SW 1271 (cell line): Measurements from ENCODE around the gene TMEM222.
"Not testable (repeated sequence)": the region's sequence is repeated elsewhere in the genome, so short reads cannot be mapped to it uniquely, and the experiment has no call there.

Source experiments
- DNase-seq, 2 experiments: peaks; one replicate each; lab custom pipeline; 2025; lab: John Stamatoyannopoulos, UW

The TMEM222 gene

DNA sequence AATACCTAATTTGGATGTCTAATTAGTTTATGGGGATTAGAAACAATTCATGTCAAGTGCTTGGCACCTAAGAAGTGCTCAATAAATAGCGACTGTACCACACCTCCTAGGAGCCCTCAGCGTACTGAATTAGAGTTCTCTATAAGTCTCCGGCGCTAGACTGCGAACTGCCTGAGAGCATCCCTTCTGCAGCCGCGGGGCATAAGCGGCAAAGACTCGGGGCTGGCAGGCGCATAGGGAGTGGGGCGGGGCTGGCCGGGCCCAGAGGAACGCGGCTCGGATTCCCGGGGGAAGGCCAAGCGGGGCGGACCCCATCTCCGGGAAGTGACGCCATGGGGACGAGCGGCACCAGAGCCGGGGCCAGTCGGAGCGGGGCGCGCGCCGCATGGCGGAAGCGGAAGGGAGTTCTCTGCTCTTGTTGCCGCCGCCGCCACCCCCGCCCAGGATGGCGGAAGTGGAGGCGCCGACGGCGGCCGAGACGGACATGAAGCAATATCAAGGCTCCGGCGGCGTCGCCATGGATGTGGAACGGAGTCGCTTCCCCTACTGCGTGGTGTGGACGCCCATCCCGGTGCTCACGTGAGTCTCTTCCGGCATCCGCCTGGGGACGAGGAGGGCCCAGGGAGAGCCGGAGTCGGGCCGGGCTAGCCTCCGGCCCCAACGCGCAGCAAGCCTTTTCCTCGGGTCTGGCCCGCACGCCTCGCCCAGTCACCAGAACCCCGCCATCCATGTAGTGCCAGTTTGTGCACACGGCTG lies at the start of gene TMEM222:
Gene TMEM222, plus strand, starts transcription at position 351 of the 756 bp plus-strand sequence. Its CDS starts 35 bp downstream, at position 386.
- DNase-seq = peak; percentile 78 to 90

DNA sequence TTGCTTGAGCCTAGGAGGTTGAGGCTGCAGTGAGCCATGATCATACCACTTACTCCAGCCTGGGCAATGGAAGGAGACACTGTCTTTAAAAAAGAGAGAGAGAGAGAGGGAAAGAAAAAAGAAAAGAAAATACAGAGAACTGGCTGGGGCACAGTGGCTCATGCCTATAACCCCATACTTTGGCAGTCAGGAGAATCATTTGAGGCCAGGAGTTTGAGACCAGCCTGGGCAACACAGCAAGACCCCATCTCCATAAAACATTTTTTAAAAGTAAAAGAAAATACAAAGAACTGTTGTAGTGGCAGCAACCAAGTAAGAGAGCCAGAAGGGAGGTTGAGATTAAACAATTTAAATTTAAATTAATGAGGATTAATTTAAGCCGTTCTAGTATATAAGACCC lies 47.8 kb upstream of the TMEM222 start:
- DNase-seq = no peak

- DNase-seq = no peak
Measured at GRCh38 chr1:27275696-27276095, 46.3 kb upstream of the TMEM222 start.

DNA sequence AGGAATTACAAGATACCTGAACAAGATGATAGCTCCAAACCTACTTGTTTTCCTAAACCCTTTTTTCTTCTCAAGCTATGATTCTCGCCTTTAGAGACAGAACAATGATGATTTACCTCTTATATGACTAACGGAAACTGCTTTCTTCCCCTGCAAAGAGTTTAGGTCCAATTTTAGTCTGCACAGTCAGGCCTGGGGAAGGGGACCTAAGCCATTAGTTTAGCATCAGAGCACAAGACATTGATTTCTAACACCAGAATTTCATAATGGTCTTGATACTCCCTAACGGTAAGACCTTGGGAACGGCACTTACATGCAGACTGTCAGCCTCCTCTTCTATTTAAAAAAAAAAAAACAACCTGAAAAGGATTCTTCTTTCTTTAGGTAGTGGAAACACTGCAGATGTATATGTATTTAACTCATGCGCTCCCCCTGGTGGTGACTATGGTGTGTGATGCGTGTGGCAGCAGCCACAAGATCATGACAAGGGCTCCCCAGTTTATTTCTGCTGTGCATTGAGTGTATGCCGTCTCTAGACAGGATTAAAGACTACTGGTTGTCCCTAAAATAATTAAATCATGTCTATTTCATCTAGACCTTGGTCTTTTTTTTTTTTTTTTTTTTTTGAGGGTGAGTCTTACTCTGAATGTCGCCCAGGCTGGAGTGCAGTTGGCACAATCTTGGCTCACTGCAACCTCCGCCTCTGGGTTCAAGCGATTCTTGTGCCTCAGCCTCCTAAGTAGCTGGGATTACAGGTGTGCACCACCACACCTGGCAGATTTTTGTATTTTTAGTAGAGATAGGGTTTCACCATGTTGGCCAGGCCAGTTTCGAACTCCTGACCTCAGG lies 37.3 kb upstream of the TMEM222 start:
- DNase-seq = peak in 1 of 2 experiments; percentile 72

DNA sequence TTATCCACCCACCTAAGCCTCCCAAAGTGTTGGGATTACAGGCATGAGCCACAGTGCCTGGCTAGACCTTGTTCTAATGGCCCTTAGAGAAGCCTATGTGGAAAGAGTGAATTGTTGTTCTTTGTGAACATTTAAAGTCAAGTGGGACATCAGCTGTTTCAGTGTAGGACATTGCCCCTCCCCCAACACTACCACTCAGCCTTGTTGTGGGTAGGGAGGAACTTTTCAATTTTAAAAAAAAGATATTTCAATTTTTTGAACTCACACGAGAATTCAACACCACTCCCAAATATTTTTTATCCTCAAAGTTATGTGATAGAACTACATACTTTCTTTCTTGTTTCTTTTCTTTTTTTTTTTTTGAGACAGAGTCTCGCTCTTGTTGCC lies 36.7 kb upstream of the TMEM222 start:
- DNase-seq = no peak

DNA sequence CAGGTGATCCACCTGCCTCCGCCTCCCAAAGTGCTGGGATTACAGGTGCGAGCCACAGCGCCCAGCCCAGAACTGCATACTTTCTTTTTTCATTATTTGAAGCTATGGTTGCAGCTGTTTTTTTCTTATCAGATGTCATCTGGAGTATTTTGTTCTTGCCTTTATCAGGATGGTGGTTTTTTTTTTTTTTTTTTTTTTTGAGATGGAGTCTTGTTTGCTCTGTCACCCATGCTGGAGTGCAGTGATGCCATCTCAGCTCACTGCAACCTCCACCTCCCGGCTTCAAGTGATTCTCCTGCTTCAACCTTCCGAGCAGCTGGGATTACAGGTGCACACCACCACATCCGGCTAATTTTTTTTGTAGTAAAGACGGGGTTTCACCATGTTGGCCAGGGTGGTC lies 36.1 kb upstream of the TMEM222 start:
- DNase-seq = not testable (repeated sequence)

DNA sequence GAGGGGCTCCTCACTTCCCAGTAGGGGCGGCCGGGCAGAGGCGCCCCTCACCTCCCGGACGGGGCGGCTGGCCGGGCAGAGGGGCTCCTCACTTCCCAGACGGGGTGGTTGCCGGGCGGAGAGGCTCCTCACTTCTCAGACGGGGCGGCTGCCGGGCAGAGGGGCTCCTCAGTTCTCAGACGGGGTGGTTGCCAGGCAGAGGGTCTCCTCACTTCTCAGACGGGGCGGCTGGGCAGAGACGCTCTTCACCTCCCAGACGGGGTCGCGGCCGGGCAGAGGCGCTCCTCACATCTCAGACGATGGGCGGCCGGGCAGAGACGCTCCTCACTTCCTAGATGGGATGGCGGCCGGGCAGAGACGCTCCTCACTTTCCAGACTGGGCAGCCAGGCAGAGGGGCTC lies 32.8 kb upstream of the TMEM222 start:
- not testable (repeated sequence) for DNase-seq

GRCh38 chr1:27290581-27290980 lies 31.4 kb upstream of the TMEM222 start:
- DNase-seq = no peak

DNA sequence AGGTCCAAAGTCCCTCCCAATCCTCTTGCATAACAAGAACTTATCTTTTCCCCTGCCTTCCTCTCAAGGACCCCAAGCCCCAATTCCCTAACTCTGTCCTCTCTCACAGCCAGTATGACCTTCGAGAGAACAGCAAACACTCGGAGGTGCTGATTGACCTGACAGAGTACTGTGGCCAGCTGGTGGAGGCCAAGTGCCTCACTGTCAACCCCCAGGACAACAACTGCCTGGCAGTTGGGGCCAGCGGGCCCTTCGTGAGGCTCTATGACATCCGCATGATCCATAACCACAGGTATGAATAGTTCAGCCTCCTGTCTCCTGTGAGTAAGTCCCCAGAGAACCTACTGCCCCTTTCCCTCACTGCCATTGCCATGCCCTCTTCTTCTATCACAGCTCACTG lies 29.9 kb upstream of the TMEM222 start:
- DNase-seq = no peak

GRCh38 chr1:27293915-27294314 lies 28.0 kb upstream of the TMEM222 start:
- no peak for DNase-seq

DNA sequence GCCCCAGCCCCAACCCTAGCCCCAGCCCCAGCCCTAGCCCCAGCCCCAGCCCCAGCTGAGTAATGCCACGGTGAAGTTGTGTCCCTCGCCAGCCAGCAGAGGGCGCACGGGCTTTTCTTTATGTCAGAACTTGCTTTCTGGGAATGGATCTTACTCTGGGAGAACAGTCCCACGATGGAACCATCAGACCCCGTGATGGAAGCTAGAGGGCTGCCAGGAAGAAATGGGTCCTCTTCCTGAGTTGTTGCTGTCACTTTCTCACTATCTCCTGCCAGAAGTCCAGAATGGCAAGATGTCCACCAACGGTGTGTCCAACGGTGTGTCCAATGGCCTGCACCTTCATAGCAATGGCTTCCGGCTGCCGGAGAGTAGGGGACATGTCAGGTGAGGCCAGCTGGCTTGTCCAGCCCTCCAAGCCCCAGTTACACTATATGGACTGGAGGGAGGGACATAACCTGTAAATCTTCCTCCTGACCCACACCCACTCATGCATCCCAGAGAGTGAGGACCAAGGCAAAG lies 25.1 kb upstream of the TMEM222 start:
- DNase-seq = peak in 1 of 2 experiments; percentile 26

DNA sequence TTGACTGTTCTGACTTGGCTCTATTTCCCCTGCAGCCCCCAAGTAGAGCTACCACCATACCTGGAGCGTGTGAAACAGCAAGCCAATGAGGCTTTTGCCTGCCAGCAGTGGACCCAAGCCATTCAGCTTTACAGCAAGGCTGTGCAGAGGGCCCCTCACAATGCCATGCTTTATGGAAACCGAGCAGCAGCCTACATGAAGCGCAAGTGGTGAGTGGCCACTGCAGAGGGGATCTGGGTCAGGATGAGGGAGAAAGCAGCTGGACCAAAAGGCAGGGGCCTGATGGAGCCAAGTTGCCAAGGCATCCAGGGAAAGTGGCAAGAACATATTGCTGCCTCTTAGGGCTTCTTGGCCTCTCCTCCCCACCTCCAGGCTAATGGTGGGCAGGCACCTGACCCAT lies 24.1 kb upstream of the TMEM222 start:
- DNase-seq = no peak

- no peak for DNase-seq
Measured at GRCh38 chr1:27298632-27299384, 23.2 kb upstream of the TMEM222 start.

DNA sequence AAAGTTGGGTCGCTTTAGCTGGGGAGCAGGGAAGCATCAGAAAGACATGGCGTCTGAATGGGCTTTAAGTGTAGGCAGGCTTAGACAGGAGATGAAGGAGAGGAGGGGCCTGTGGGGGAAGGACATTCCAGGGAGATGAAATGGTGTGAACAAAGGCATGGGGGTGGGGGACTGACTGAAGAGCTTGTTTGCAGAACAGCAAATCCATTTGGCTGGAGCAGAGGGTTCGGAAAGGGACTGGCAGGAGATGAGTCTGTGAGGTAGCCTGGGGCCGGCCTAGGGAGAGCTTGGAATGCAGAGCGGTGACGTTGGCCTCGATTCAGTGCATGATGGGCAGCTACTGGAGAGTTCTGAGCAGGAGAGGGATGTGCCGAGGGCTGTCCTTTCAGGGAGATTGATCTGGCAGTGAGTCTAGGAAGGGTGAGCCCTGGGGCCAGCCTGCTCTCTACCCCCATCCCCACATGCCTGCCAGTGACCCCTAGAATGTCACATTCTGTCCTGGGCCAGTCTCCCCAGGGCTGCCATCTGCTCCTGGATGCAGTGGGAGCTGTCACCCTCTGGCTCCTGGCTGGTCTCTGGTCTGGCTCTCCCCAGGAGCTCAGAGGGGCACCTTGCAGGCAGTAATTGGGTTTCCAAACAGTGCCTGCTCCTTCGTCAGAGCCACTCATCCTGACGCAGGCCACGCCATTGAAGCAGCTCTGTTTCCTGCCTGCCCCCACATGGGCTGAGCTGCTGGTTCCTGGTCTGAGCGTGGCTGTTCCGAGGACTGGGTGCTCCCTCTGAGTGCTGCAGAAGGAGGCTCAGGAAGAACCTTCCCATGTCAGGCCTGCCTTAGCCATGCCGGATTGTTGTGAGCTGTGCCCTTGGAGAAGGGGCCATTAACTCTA lies 22.3 kb upstream of the TMEM222 start:
- no peak for DNase-seq

DNA sequence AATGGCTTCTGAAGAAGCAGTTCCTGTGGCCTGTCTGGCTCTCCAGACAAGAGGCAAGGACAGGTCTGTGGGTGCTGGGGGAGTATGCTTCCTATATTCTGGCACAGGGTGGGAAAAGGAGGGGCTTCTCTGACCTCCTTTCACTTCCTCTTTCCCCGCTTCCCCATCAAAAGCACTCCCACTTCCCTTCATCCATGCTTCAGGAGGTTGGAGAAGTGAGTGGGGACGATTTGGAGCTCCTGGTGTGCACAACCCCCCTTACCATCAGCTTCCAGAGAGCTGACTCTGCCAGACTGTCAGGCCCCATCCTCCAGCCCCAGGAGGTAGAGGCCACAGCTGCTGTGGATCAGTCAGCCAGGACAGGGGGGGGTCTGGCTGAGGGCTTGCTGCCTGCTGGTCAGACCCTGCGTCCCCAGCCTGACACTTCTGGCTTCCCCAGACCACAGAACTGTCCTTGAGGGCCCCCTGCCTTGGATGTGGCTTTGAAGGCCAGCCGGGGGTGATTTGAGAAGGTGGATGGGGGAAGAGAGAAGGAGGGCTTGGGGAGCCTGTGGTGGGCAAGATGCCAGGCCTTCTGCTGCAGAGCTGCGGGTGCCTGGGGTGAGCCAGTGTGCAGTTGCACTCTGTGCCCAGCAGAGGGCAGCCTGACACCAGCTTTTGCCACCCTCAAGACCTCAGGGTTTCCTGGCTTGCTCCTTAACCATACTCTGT lies 21.5 kb upstream of the TMEM222 start:
- DNase-seq = peak in 1 of 2 experiments; percentile 48

DNA sequence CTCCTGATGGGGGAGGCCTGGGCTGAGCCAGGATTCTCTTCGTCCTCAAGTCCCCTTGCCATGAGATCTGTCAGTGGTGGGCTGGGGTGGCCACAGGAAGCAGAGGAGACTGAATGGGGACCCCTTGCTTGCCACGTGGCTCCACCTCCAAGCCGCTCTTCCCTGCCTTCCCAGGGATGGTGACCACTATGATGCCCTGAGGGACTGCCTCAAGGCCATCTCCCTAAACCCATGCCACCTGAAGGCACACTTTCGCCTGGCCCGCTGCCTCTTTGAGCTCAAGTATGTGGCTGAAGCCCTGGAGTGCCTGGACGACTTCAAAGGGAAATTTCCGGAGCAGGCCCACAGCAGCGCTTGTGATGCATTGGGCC lies 20.9 kb upstream of the TMEM222 start:
- DNase-seq = no peak

DNA sequence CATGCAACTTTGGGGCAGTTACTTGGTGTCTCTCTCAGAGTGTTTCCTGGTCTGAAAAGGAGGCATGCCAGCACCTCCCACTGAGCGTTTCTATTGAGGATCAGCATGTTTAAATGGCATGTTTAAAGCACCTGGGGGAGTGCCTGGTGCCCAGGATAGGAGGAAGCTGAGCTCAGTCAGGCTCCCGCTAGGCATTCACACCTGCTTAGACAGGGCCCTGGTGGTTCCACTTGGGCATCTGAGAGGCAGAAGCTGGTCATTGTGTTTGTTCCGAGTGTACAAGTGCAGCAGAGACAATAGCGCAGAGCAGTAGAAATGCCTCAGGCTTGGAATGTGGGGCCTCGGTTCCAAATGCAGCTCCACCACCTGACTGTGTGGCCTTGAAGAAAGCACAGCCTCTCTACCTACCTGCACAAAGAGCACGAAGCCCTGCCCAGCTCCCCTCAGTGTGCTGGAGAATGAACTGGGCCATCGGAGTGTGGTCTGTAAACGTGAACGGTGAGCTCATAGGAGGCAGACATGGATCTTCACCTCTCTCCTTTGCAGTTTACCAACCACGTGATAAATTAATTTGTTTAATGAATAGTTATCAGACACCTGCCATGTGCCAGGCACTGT lies 20.3 kb upstream of the TMEM222 start:
- no peak for DNase-seq

DNA sequence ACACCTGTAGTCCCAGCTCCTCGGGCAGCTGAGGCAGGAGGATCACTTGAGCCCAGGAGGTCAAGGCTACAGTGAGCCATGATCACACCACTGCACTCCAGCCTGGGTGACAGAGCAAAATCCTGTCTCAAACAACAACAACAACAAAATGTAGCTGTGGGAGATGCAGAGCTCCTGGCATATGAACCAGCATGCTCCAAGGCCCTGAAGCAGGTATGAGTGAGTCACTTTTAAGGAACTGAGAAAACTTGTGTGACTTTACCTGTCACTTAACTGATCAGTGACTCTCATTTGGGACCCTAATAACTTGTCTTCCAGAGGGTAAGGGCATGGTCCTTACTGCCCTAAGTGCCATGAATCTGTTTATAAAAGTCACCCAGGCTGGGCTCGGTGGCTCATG lies 19.4 kb upstream of the TMEM222 start:
- DNase-seq = no peak

- DNase-seq = no peak
Measured at GRCh38 chr1:27303509-27303908, 18.5 kb upstream of the TMEM222 start.

GRCh38 chr1:27306071-27306470 lies 15.9 kb upstream of the TMEM222 start:
- DNase-seq = no peak
